ENCODE measurements around the gene MTCL1.

MTCL1 gene

DNA sequence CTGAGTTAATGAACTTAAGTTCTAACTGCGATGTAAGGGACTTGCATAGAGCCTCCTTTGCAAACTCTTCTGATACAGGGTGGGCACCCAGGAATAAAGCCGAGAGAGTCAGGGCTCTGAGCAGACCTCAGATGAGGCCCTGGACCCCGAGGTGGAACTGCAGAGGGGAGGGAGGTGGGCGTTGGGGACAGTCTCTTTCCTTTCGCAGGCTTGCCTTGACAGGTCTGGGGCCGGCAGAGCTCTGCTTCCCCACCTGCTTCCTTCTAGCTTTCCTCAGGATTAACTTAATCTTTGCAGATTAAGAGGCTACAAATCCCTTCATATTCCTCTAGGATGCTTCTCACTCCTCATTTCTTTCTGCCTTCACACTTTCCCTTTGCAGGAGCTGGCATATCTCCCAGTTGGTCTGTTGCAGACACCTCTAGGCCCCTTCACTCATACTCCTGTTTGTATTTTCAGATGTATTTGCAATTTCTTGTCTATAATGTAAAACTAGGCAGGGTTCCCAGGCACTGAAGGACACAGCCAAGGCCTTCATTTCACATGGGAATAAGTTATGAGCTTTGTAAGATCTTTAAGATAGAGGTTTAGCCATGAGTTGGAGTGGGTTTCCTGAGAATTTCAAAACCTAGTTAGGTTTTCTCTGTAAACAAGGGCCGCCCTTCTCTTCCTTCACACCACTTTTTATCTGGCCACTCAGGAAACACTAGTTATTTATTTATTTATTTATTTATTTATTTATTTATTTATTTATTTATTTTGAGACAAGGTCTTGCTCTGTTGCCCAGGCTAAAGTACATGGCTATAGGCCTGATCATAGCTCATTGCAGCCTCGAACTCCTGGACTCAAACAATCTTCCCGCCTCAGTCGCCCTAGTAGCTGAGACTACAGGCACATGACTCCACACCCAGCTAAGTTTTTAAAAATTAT lies 70.9 kb downstream of the MTCL1 start:
- DNase-seq: peak; percentile 27 to 81

DNA sequence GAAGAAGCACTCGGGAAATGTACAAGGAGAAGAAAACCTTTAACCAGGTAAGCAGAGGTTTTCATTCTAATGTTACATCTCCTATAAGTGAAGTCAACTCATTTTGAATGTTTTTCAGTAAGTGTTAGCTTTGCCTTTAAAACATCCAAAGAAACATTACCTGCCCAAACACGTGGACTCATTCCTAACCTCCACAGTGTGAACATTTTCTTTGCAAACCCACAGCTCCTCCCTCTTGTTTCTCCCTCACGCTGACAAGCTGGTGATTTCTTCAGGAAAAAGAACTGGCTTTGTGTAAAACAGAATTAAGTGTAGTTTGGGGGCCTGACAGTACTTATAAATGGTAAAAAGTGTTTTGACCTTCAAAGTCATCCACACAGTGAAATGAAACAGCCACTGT lies 72.5 kb downstream of the MTCL1 start:
- no peak for DNase-seq

DNA sequence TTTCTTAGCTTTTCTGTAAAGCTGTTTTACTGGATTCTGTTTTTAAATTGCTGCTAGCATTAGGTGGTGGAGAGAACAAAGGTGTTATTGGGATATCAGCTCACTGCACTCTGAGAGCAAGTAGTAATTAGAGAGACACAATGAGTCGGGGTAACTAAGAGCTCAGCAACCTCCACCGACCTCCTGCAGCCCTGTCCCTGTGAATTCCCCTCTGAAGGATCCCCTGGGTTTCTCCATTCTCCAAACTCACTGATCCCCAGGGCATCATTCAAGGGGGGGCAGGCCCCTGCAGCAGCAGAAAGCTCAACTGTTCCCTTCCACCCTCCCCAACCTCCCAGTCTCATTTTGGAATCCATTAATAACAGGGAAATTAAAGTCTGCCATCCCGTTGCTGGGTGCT lies 73.0 kb downstream of the MTCL1 start:
- DNase-seq: no peak

DNA sequence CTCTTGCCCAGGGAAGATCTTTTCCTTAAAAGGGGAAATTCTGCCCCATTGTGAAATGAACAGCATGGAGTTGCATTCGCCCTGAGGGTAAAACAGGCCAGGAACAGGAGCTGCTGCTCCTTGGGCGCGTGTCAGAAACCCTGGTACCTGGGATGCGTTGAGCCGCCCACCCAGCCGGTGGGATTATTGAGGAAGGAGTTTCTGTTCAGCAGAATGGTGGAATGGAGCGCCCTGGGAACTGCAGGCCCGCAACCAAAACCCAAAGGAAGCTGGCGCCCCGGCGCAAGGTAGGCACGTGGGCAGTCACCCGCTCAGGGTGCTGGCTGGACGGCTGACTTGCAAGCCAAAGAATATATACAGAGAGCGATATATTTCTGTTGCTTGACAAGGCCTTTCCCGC lies 73.5 kb downstream of the MTCL1 start:
- DNase-seq: no peak

DNA sequence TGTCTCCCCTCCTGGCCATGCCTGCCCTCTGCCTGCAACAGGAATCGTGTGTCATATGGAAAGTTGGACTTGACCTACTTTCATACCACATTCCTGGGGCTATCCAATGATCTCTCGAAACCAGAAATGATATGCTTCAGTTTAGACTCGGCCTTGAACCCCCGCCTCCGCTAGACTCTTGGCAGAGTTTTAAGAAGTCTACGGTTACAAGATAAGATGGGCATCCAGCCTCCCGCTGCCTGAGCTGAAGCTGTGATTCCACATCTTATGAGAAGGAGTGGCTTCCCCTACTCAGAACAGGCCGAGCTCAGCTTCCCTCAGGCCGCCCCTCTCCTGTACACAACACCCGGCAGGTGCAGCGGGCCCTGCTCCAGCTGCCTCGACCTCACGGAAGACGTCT lies 73.9 kb downstream of the MTCL1 start:
- DNase-seq: no peak

DNA sequence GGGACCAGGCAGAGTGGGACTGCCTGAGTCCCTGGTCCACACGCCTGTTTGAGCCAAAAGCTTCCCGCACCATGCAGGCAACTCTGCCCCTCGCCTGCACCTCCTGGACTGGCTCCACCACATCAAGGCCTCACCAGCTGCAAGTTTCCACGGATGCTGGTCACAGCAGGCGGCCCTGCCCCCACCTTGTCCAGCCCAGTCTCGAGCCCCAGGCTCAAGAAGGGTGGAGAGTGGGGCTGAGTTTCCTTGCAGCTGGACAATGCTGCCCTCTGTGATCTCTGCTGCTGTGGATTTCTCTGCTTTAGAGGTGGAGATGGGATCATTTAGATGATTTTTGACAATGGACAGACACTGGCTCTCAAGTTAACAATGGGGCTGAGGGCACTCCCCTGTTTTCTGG lies 74.9 kb downstream of the MTCL1 start:
- no peak for DNase-seq

DNA sequence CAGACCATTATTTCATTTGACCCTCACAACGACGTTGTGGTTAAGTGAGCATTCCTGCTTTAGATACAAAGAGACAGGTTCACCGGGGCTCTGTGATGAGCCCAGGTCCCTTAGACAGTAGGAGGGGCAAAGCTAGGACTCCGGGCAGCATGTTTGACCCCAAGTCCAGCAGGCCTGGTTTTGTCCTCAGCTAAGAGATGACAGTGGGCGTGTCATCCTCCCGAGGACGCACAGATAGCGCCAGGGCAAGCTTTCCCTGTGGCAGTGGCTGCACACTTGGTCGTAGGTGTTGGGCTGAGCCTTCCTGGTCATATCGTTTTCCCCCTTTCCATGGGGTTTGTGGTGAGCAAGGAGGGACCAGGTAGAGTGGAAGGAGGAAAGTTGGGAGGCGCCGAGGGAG lies 76.3 kb downstream of the MTCL1 start:
- no peak for DNase-seq

DNA sequence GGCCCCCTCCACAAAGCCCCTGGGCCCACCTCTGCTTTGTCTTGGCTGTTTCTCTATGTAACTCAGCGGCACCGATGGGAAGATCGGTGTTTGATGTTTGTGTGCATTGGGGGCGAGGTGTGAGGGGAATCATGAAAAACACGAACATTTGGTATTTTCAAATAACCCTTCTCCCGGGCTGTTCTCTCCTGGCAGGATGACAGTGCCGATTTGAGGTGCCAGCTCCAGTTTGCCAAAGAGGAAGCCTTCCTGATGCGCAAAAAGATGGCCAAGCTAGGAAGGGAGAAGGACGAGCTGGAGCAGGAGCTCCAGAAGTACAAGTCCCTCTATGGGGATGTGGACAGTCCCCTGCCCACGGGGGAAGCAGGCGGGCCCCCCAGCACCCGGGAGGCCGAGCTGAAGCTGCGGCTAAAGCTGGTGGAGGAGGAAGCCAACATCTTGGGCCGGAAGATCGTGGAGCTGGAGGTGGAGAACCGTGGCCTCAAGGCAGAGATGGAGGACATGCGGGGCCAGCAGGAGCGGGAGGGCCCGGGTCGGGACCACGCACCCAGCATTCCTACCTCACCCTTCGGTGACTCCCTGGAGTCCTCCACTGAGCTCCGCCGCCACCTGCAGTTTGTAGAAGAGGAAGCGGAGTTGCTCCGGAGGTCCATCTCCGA lies 78.1 kb downstream of the MTCL1 start:
- no peak for DNase-seq

DNA sequence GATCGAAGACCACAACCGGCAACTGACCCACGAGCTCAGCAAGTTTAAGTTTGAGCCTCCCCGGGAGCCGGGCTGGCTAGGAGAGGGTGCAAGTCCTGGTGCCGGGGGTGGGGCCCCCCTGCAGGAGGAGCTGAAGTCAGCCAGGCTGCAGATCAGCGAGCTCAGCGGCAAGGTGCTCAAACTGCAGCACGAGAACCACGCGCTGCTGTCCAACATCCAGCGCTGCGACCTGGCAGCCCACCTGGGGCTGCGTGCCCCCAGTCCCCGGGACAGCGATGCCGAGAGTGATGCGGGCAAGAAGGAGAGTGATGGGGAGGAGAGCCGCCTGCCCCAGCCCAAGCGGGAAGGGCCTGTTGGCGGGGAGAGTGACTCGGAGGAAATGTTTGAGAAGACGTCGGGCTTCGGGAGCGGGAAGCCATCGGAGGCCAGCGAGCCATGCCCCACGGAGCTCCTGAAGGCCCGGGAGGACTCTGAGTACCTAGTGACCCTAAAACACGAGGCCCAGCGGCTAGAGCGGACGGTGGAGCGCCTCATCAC lies 78.7 kb downstream of the MTCL1 start:
- DNase-seq: no peak

DNA sequence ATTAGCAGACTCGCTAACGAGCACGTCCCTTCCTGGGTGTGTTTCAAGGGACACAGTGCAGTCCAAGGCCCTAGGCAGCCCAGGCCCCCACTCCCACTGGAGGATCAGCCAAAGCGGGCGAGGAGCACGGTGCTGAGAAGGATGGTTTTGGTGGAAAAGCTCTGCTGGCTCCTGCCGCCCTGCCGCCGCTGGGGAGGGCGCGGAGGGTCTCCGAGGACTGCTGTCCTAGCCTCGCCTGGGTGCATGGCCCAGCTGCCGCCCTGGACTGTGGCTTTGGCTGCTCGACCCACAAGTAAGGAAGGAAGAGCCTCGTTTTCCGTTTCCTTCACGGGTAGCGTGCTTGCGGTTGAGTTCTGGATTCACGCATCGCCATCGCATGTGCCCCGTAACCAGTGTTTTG lies 79.9 kb downstream of the MTCL1 start:
- no peak for DNase-seq

DNA sequence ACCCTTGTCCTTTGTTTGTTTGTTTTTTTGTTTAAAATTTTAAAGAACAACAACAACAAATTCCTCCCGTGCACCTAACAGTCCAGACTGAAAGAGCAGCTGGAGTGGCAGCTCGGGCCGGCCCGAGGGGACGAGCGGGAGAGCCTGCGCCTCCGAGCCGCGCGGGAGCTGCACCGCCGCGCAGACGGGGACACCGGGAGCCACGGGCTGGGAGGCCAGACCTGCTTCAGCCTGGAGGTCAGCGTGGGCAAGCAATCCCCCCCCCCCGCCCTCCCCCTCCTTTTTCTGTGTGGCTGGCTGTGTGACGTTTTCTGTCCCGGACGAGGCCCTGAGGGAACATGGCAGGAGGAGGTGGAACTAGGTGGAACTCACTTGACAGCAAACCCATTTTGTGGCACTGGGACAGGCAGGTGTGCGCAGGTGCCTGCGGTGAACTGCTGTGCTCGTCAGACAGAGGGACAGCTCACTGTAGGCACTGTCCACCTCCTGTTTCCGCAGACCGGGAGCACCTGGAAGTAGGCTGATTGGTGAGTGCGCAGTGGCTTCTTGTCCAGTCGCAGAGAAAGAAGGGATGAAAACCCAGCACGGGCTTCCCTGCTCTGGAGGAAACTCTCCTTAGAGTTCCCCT lies 80.6 kb downstream of the MTCL1 start:
- no peak for DNase-seq

DNA sequence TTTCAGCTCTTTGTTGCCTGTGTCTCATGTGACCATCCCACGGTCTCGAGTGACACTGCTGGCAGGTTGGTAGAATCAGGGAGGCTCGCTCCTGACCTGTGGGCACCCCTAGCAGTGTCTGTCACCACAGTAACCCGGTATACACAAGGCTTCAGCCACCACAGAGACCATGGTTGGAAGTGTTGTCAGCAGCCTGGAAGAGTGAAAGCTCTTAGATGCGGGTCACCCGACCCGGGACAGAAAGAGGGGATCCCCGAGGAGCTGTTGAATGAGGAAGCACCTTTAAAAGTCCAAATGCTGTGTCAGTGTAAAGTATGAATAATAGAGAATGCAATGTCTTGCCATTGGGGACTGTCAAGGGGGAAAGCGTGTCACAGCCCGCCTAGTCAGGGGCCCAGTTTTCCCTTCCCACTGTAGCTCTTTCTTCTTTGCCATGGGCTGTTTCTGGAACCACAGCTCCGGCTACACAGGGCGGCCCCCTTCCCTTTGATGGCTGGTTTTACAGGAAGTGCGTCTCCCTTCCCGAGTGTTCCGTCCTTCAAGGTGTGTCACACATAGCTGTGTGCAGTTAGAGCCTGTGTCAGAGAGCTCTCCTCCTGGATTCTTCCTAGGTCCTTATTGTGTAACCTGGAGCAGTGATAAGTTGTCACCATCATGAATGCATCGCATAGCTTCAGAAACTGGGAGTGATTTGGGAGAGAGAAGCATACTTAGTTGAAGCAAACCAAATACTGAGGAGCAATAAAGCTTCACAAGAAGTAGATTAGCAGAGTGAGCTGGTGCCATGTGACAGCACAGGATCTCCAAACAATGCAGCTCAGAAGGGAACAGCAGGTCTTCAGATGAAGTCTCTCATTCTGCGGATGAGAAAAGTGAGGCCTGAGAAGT lies 81.4 kb downstream of the MTCL1 start:
- no peak for DNase-seq

DNA sequence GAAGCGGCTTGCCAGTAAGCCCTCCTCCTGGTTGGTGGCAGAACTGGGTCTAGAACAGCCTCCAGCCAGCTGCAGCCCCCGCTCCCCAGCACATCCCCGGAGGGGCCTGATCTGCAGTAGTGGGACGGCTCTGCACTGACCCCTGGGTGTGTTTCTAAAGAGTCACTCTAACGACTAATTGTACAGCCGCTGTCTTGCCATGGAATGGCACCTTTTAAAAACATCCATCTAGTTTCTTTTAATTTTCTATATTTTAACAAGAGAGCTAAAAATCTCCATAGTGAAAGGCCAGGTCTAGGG lies 82.0 kb downstream of the MTCL1 start:
- no peak for DNase-seq

DNA sequence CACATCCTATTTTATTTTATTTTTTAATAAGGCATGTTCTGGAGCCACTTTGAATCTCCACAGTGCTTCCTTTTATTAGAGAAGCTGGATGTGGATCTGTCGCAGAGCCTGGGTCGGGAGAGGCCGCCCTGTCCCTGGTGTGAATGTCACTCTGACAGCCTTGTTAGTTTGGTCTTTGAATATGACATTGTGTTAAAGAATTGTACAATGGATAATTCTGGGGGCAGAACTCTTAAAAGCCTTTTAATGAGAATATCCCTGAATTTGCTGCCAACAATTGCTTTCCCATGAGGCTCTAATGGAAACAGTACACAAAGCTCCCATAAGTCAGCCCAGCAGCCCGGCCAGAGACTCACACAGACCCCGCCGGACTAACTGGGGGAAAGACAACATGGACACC lies 82.4 kb downstream of the MTCL1 start:
- no peak for DNase-seq

DNA sequence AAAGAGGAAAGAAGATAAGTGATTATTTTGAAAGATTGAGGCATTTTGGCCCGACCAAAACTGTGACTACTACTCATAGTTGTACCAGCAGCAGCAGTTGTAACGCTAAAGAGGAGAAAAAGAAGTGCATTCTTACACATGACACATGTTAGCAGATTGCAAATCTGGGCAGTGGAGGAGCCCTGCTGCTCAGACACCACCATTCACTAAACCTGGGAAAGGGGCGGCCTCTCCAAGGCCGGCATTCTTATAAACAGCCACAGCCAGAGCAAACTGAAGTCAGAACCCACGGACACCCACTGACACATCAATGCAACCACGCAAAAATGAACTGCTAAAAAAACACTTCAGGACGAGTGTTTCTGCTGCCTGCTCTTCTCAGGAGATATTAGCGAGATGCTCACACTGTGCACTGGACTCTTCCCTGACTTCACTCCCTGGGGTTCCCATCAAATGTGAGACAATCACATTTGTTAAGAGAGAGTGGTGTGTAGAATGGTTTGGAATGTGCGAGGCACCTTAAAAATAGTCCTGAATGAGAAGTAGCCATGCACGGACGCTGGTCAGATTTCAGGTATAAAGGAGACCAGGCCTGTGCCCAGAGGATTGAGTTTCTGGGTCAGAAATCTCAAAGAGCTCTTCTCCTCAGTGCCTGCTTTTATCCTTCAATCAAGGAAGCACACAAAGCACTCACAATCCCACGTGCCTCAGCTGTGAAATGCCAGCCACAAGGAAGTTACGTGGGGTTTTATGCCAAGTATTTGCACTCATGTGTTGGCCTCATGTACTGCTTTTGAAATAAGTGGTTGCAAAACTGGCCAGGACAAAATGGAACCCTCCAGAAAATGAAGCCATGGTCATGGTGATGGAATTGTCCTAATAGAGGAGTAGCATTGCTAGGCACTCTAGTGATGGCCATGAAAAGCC lies 83.4 kb downstream of the MTCL1 start:
- DNase-seq: no peak

DNA sequence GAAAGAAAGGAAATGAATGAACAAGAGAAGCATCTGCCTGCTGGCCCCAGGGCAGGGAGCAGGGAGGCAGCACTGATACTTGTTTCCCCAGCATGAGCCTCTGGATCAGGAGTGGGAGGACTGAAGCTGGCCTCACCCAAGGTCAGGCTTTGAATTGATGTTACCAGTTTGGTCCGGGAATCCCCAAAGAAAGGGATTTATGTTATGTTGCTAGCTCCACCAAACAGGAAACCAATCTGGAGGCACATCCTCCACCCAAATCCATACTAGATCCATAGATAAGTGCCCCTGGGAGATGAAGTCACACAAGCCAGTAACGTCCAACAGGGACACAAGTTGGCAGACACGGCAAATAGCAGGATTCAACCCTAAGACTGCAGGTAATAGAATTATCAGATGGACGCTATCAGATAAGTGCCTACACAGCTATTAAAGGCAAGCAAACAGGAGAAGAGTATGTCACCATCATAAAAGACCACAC lies 85.9 kb downstream of the MTCL1 start:
- DNase-seq: no peak

DNA sequence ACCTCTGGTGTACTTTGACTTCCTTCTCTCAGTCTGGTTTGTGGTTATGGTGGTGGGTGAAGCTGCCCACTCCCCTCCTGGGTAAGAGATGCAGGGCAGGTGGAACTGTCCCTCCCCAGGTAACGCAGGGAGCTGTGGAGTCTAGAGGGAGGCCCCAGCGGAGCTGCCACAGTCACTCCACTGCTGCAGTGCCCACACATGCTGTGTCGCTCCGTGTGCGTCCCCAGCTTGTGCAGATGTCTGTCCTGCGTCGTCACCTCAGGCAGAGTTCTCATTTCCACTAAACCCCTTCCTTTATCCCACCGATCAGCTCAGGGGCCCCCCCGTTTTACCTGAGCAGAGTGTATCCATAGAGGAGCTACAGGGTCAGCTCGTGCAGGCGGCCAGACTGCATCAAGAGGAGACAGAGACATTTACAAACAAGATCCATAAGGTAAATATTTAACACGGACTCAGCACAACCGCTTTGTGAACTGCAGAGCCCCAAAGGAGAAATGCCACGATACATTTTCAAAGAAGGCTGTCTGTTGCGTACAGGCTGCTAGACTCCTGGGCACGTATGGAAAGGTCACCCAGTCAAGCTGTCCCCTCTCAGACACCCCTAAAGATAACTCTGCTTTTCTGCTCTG lies 87.4 kb downstream of the MTCL1 start:
- DNase-seq: no peak

DNA sequence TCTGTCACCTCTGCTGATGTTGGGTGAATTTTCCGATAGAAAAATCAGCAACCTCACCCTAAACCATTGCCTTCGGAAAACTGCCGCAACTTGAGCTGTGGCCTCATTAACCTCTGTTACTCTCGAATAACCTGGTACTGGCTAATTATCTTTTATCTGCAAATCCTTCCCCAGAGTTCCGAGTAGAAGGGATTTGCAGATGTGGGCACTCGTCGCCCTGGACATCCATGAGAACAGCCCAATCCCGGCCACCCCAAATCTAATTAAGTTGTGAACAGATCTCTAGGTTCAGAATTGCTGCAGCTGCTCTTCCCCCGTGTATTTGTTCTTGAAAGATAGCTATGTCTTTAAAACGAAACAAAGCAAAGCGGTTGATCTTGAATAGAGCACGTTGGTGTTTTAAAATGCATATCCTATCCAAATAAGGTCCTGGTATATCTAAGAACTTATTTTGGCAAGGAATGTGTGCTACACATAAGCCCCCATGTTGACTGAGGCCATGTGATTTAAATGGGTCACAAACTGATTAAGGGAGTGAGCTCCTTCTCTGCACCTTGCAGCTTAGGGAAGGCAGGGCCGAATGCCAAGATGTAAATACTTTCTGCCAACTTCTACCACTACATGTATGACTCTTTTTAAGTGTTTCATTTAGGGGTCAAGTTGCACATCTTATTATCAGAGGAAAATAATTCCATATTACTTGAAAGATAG lies 88.2 kb downstream of the MTCL1 start:
- no peak for DNase-seq

DNA sequence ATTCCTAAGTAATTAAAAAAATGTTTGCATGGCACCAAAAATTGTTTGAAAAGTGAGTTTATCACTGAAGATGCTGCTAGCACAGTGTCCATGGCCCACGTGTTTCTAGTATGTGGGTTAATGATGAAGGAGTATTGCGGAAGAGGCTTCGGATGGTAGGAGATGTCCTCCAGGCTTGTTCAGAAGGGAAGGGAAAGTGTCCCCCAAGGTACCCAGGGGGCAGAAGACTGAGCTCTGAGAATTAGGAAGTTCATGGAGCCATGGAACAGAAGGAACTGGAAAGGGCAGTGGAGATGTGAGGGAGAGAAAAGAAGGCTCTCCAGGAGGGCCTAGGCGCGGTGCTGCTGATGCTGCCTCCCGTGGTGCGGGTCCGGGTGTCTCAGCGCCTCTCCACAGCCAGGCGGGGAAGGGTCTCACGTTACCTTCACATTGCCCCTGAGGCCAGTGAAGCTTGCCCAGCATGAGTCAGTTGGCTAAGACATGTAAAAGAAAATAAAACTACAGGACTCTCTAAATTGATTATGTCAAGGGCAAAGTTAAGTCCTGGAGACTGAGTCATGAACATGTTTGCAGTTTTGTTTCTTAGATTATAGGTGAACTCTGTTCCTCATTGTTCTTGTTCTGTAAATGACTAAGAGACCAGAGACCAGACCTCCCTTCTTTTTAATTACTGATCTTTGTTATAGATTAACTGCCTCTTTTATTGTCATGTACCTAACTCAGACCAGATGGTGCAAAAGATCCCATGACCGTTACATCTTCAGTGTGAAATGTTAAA lies 89.0 kb downstream of the MTCL1 start:
- peak in 1 of 2 experiments; percentile 16 for DNase-seq

DNA sequence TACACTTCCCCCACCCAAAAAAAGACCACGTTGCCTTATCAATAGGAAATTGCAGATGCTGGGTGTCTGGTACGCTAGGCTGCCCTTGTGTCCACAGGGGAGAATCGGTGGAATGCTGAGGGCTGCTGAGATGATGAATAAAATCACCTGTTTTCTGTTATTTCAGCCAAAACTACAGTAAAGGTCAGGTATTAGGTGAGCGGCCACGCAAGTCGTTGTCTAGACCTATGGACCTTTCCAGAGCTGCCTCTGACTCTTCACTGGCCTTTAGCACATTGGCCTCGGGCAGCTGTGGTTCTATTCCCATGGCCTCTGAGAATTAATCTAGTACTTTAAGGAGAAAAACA lies 89.6 kb downstream of the MTCL1 start:
- no peak for DNase-seq

Data from NCI-H524 (cell line).